OCI-LY7 (cell line): ENCODE measurements around the gene NOS3. TPM values are rescaled to one million over a fixed set of nuclear protein-coding genes. Genes with fewer than 3 reads are reported as not detected.

Source experiments
- BruUV-seq: library from RNA; stranded (reverse); fragments of 400-500 nt; replicated peaks from 2 replicates; lab custom pipeline; 2021; lab: Mats Ljungman, UMichigan
- CTCF ChIA-PET: fragments of 300-600 bp; sonication (Branson Sonifier 250); formaldehyde crosslinking; loops from one replicate; lab custom pipeline; 2022; ENCODE audit warnings: antibody characterized with exemption; ENCODE audit not compliant: unreplicated experiment; lab: Charles Lee
- POLR2A ChIA-PET: fragments of 300-600 bp; sonication (Branson Sonifier 250); formaldehyde crosslinking; loops from one replicate; lab custom pipeline; 2022; ENCODE audit warnings: antibody characterized with exemption; lab: Charles Lee
- DNase-seq: peaks from one replicate; pipeline ENCODE4 v3.0.0-alpha.2; 2015; ENCODE audit warnings: low spot score
- H2AFZ ChIP-seq: fragments of 200-600 bp; sonication (generic), shearing (Covaris generic); 2 replicates; pipeline ENCODE4 v1.6.1; 2014; ENCODE audit warnings: mild to moderate bottlenecking, antibody characterized with exemption, low read length, moderate library complexity
- H3K27ac ChIP-seq: fragments of 200-600 bp; sonication (generic); 2 replicates; pipeline ENCODE4 v1.5.1; 2014; ENCODE audit warnings: mixed run types, low read depth, mild to moderate bottlenecking, moderate library complexity, low read length, inconsistent platforms; ENCODE audit not compliant: poor library complexity, severe bottlenecking
- H3K36me3 ChIP-seq: fragments of 200-600 bp; sonication (generic); 2 replicates; pipeline ENCODE4 v1.6.1; 2014; ENCODE audit warnings: mild to moderate bottlenecking, antibody characterized with exemption, low read length, moderate library complexity, mixed read lengths; ENCODE audit not compliant: insufficient read depth
- H3K4me1 ChIP-seq: fragments of 200-600 bp; sonication (generic); 2 replicates; pipeline ENCODE4 v1.5.1; 2014; ENCODE audit warnings: mild to moderate bottlenecking, low read length; ENCODE audit not compliant: insufficient read depth, poor library complexity, severe bottlenecking
- H3K4me2 ChIP-seq: fragments of 200-600 bp; sonication (generic); 2 replicates; pipeline ENCODE4 v1.6.1; 2014; ENCODE audit warnings: mild to moderate bottlenecking, low read length
- H3K4me3 ChIP-seq: fragments of 200-600 bp; sonication (generic); 2 replicates; pipeline ENCODE4 v1.5.1; 2014; ENCODE audit warnings: mild to moderate bottlenecking, low read depth, low read length; ENCODE audit not compliant: poor library complexity, severe bottlenecking
- H3K79me2 ChIP-seq: fragments of 200-600 bp; sonication (generic); 2 replicates; pipeline ENCODE4 v1.6.1; 2016; ENCODE audit warnings: low read depth, mild to moderate bottlenecking, low read length, moderate library complexity, mixed read lengths; ENCODE audit not compliant: insufficient read depth
- H3K9me2 ChIP-seq: fragments of 200-600 bp; sonication (generic); 2 replicates; pipeline ENCODE4 v1.6.1; 2016; ENCODE audit warnings: mild to moderate bottlenecking, low read length, mixed read lengths; ENCODE audit not compliant: insufficient read depth
- H3K9me3 ChIP-seq: fragments of 200-600 bp; sonication (generic); 2 replicates; pipeline ENCODE4 v1.6.1; 2014; ENCODE audit warnings: mild to moderate bottlenecking, mixed run types, low read length, mixed read lengths
- H4K20me1 ChIP-seq: fragments of 200-600 bp; sonication (generic); 2 replicates; pipeline ENCODE4 v1.6.1; 2014; ENCODE audit warnings: mild to moderate bottlenecking, antibody characterized with exemption, low read length, moderate library complexity, mixed read lengths; ENCODE audit not compliant: insufficient read depth
- EZH2phosphoT487 ChIP-seq: fragments of 200-600 bp; sonication (generic); IDR thresholded peaks from 2 replicates; pipeline ENCODE4 v1.6.1; 2018; ENCODE audit warnings: low read depth, borderline replicate concordance, mild to moderate bottlenecking, mixed run types, antibody characterized with exemption, low read length, moderate library complexity, mixed read lengths
- intact Hi-C: fragments of 100-400 bp; cut with micrococcal nuclease; formaldehyde crosslinking; loops from one replicate; pipeline ENCODE4 v1.10.0; 2022; ENCODE audit not compliant: unreplicated experiment
- total RNA-seq, 2 experiments: library from RNA; depleted of rRNA in 1 of 2; stranded (reverse); fragments of >200 nt in 1 of 2; shearing (Covaris generic) in 1 of 2; gene quantifications; 2 replicates each; pipeline ENCODE4 v1.2.3, GENCODE V29; 2014 to 2022
- TF ChIP-seq, protein P1 (sequence below): fragments of 200-600 bp; sonication (generic); conservative IDR thresholded peaks from 2 replicates; pipeline ENCODE4 v1.5.1; 2014; ENCODE audit warnings: mild to moderate bottlenecking, antibody characterized with exemption, low read length, moderate library complexity, mixed read lengths

NOS3 gene
- total RNA-seq, 2 experiments from 2014 or later: 0.78 to 0.82 TPM

DNA sequence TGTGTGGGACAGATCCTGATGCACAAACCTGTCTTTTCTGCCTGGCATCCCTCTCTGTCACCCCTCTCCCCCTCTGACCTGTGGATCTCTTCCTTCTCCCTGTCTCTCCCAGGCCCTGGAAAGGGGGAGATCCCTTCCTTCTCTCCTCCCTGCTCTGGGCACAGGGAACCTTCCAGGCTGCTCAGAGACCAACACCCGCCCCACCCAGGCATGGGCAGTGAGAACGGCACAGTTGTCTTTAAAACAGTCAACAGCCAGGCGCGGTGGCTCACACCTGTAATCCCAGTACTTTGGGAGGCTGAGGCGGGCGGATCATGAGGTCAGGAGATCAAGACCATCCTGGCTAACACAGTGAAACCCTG, 47.4 kb upstream of the NOS3 start:
- Histone ChIP-seq H3K4me1 (peaks cover 8% of the 10 kb centered on the region), H2AFZ (no peak overlapping the region), H3K9me3 (no peaks in the 10 kb centered on the region), H3K79me2 (no peaks in the 10 kb centered on the region), H3K36me3 (no peaks in the 10 kb centered on the region), H3K4me2 (no peak overlapping the region), H3K27ac (no peak overlapping the region), H4K20me1 (no peaks in the 10 kb centered on the region), H3K9me2 (no peaks in the 10 kb centered on the region), H3K4me3 (no peak overlapping the region)
- no TSS peak for BruUV-seq
- no peak for DNase-seq
- ChIA-PET POLR2A (interaction anchor here (0.6 kb wide), 1 partner anchor 32 kb away, joined by 3 read pairs; no protein-coding TSS in a partner anchor), CTCF (no interaction called here)
- intact Hi-C loops: no loop called here
- TF ChIP-seq EZH2phosphoT487: no peak
- TF ChIP-seq, protein P1, sequence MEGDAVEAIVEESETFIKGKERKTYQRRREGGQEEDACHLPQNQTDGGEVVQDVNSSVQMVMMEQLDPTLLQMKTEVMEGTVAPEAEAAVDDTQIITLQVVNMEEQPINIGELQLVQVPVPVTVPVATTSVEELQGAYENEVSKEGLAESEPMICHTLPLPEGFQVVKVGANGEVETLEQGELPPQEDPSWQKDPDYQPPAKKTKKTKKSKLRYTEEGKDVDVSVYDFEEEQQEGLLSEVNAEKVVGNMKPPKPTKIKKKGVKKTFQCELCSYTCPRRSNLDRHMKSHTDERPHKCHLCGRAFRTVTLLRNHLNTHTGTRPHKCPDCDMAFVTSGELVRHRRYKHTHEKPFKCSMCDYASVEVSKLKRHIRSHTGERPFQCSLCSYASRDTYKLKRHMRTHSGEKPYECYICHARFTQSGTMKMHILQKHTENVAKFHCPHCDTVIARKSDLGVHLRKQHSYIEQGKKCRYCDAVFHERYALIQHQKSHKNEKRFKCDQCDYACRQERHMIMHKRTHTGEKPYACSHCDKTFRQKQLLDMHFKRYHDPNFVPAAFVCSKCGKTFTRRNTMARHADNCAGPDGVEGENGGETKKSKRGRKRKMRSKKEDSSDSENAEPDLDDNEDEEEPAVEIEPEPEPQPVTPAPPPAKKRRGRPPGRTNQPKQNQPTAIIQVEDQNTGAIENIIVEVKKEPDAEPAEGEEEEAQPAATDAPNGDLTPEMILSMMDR: no peak

DNA sequence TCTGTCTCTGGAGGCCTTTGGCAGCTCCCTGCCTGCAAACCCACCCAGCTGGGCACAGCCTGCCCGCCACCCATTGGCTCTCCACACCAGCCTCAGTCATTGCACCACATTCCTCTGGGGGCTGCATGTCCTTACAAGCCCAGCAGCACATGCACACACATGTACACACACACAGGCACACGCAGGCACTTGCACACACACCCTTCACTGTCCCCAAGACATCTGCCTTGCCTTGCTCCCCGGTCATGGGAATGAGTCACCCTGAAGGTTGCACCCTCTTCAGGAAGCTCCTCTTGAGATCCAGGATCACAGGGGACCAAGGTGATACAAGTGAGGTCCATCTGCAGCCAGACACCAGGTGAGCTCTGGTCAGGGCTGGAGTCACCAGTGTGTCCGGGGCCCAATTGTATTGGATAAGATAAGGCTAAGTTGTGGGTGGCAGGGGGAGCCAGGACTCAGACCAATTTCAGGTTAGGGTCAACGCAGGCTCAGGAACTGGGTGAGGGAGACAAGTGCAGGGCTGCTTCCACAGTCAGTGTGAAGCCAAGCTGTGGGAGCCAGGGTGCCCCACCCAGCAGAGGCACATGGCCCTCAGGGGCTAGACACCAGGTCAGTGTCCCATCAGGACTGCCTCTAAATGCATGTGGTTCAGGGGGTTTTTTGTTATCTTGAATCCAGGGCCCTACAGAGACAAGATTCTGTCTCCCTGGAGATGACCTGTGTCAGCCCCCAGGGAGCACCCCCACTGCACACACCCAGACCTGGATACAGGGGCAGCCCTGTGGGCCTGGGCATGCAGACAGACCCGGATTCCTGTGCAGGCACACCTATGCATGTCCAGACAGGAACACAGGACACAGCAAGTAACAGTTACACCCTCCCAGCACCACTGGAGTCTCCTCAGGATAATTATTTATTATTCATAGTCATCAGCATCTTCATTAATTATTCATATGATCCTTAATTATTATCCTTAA, 46.5 kb upstream of the NOS3 start:
- CTCF ChIA-PET: no interaction called here
- no TSS peak for BruUV-seq
- peaks cover 9% of the 10 kb centered on the region for H3K4me1 ChIP-seq
- H3K4me3 ChIP-seq: no peak overlapping the region
- POLR2A ChIA-PET: no interaction called here
- intact Hi-C loops: no loop called here
- no peaks in the 10 kb centered on the region for H3K36me3 ChIP-seq
- no peaks in the 10 kb centered on the region for H3K9me2 ChIP-seq
- no peak for DNase-seq
- TF ChIP-seq, protein P1: no peak
- TF ChIP-seq EZH2phosphoT487: no peak
- H2AFZ ChIP-seq: no peak overlapping the region
- H3K27ac ChIP-seq: no peak overlapping the region
- no peak overlapping the region for H3K4me2 ChIP-seq
- H4K20me1 ChIP-seq: no peaks in the 10 kb centered on the region
- no peaks in the 10 kb centered on the region for H3K9me3 ChIP-seq
- no peaks in the 10 kb centered on the region for H3K79me2 ChIP-seq
